Pancreas (tissue), 10 donors: ENCODE measurements around the gene CHN1. TPM values are rescaled to one million over a fixed set of nuclear protein-coding genes. Genes with fewer than 3 reads are reported as not detected.

ENCODE experiments used
- ATAC-seq, 4 donors: fragments of 200-7000 bp; cut with Tn5 transposase; one replicate each; pipeline versions ENCODE4 v1.8.0 to v1.9.1; 2020; ENCODE audit warnings: mild to moderate bottlenecking in 4 of 4, moderate library complexity in 4 of 4
- DNase-seq, 6 donors: peaks; one replicate each; pipeline ENCODE4 v3.0.0-alpha.2; 2020
- FAIRE-seq: peaks from 2 replicates; lab custom pipeline; 2012; peaks lifted over from hg19 to GRCh38; lab: Jason Lieb, UNC
- H3K27ac ChIP-seq, 4 donors: fragments of 200-600 bp; sonication (generic); 1 replicate in 3 of 4; 2 replicates in 1 of 4; pipeline versions ENCODE4 v1.5.0 to v1.8.0; 2020
- H3K27me3 ChIP-seq, 4 donors: fragments of 200-600 bp; one replicate each; pipeline ENCODE4 v1.8.0; 2021
- H3K36me3 ChIP-seq, 3 donors: fragments of 200-600 bp; sonication (generic) in 1 of 3; one replicate each; pipeline versions ENCODE4 v1.5.0 to v1.8.0; 2020 to 2021
- H3K4me1 ChIP-seq, 3 donors: fragments of 200-600 bp; one replicate each; pipeline ENCODE4 v1.8.0; 2021
- H3K4me3 ChIP-seq, 4 donors: fragments of 200-600 bp; sonication (generic) in 2 of 4; one replicate each; pipeline versions ENCODE4 v1.5.0 to v1.8.0; 2020 to 2021
- H3K9me3 ChIP-seq, 4 donors: fragments of 200-600 bp; one replicate each; pipeline ENCODE4 v1.8.0; 2021
- CTCF ChIP-seq, 4 donors: fragments of 200-600 bp; sonication (generic) in 3 of 4; IDR thresholded peaks; one replicate each; pipeline versions ENCODE4 v1.5.0 to v1.8.0; 2021; ENCODE audit warnings: antibody characterized with exemption in 4 of 4
- WGBS, 2 donors: extraction: QIAGEN DNeasy Blood & Tissue Kit; methylation state at CpG; one replicate each; pipeline ENCODE4 v1.1.7; 2013; 5-methylcytosine and 5-hydroxymethylcytosine counted together
- intact Hi-C, 3 donors: fragments of 100-400 bp; cut with DNase I; formaldehyde crosslinking; loops; one replicate each; pipeline versions ENCODE4 v1.11.1 to v1.14.2; 2022
- polyA plus RNA-seq, 2 donors: library from polyadenylated mRNA; stranded (reverse); fragments of 200-250 nt; gene quantifications; one replicate each; pipeline ENCODE4 v1.2.3, GENCODE V29; 2013
- total RNA-seq, 6 donors: library from RNA; stranded (reverse); fragmentation: NEBNext Ultra II Directional in 4 of 6; extraction: Animal tissue kit (Norgen Biotek cat#: 25700) in 4 of 6; gene quantifications; one replicate each; pipeline versions ENCODE4 v1.2.1 to v1.2.4, GENCODE V29; 2021 to 2023
- donor health status: healthy with polysubstance abuse.
- donor health status: DM: no; HTN: no; CAD: no; lungs with moderate emphysema.
- donor health status: DM: no; HTN: no; CAD: no.
- donor health status: control.
- donor health status: control.
- donor health status: Bipolar disorder and iron deficiency.
- donor health status: DM: yes; HTN: yes; CAD: no.
- donor health status: DM: no; HTN: no; CAD: no.
- donor health status: DM: no; HTN: no; CAD: no.
- donor health status: DM: yes; HTN: yes; CAD: no.

CHN1 gene
- total and polyA plus RNA-seq, 8 donors = 1.3 to 15.4 (median 3.7) TPM

GRCh38 chr2:174892546-174892945, 112.6 kb downstream of the CHN1 start:
- no peak for DNase-seq
- Histone ChIP-seq H3K4me1 (peaks cover 0 to 3% (median 0%) of the 10 kb centered on the region in 3 donors), H3K27me3 (no peaks in the 10 kb centered on the region), H3K36me3 (no peaks in the 10 kb centered on the region), H3K27ac (no peak overlapping the region), H3K9me3 (no peaks in the 10 kb centered on the region), H3K4me3 (no peak overlapping the region)
- intact Hi-C loops = no loop called here
- FAIRE-seq = no peak
- no peak for ATAC-seq
- TF ChIP-seq CTCF (IDR thresholded peaks at IDR 0.05) = no peak
- WGBS, 2 donors = 89 to 94% methylated on average over 2 of the region's 2 CpGs

- TF ChIP-seq CTCF (IDR thresholded peaks at IDR 0.05) = no peak
- Histone ChIP-seq H3K9me3 (no peaks in the 10 kb centered on the region), H3K36me3 (no peaks in the 10 kb centered on the region), H3K27me3 (no peaks in the 10 kb centered on the region), H3K27ac (no peak overlapping the region), H3K4me3 (no peak overlapping the region), H3K4me1 (no peaks in the 10 kb centered on the region)
- 73 to 85% methylated on average over 2 of the region's 2 CpGs for WGBS, 2 donors
- intact Hi-C loops = no loop called here
- FAIRE-seq (no peak), DNase-seq (no peak), ATAC-seq (no peak)
Observed at GRCh38 chr2:174888646-174889271, 116.4 kb downstream of the CHN1 start.

GRCh38 chr2:174888146-174888545, 117.0 kb downstream of the CHN1 start:
- Histone ChIP-seq H3K4me1 (no peaks in the 10 kb centered on the region), H3K4me3 (no peak overlapping the region), H3K27me3 (no peaks in the 10 kb centered on the region), H3K27ac (no peak overlapping the region), H3K9me3 (no peaks in the 10 kb centered on the region), H3K36me3 (no peaks in the 10 kb centered on the region)
- FAIRE-seq = no peak
- DNase-seq = no peak
- no peak for TF ChIP-seq CTCF (IDR thresholded peaks at IDR 0.05)
- intact Hi-C loops = no loop called here
- WGBS, 2 donors = 90 to 94% methylated on average over 3 of the region's 3 CpGs
- no peak for ATAC-seq

- Histone ChIP-seq H3K36me3 (no peaks in the 10 kb centered on the region), H3K9me3 (no peaks in the 10 kb centered on the region), H3K4me3 (no peak overlapping the region), H3K4me1 (peaks cover 0 to 6% (median 0%) of the 10 kb centered on the region in 3 donors), H3K27me3 (no peaks in the 10 kb centered on the region), H3K27ac (no peak overlapping the region)
- ATAC-seq = no peak
- 80 to 88% methylated on average over 3 of the region's 3 CpGs for WGBS, 2 donors
- no peak for TF ChIP-seq CTCF (IDR thresholded peaks at IDR 0.05)
- FAIRE-seq = no peak
- DNase-seq = no peak
- intact Hi-C loops = no loop called here
Observed at GRCh38 chr2:174882416-174882815, 122.8 kb downstream of the CHN1 start.

GRCh38 chr2:174881678-174882077, 123.5 kb downstream of the CHN1 start:
- Histone ChIP-seq H3K9me3 (no peaks in the 10 kb centered on the region), H3K27ac (no peak overlapping the region), H3K4me1 (peaks cover 0 to 6% (median 0%) of the 10 kb centered on the region in 3 donors), H3K36me3 (no peaks in the 10 kb centered on the region), H3K4me3 (no peak overlapping the region), H3K27me3 (no peaks in the 10 kb centered on the region)
- no peak for TF ChIP-seq CTCF (IDR thresholded peaks at IDR 0.05)
- FAIRE-seq (no peak), DNase-seq (no peak), ATAC-seq (no peak)
- 68% methylated on average over 2 of the region's 2 CpGs for WGBS, 2 donors
- intact Hi-C loops = no loop called here
